Stimulated activated CD8-positive, alpha-beta memory T cell treated with anti-CD3 and anti-CD28 coated beads, Interleukin-12 subunit alpha, Interleukin-12 subunit beta, amount 100 ng/mL, for 24 hours (primary cell): Measurements from ENCODE around the gene SLC38A8.
A peak's percentile ranks its signal among the peaks of the same experiment; 100 is the strongest.

ENCODE experiments used
- DNase-seq: peaks from one replicate; pipeline ENCODE4 v3.0.0-alpha.2; 2020; ENCODE audit errors: extremely low read depth

Gene SLC38A8

GRCh38 chr16:84032458-84033178, 10.0 kb downstream of the SLC38A8 start:
- no peak for DNase-seq

DNA sequence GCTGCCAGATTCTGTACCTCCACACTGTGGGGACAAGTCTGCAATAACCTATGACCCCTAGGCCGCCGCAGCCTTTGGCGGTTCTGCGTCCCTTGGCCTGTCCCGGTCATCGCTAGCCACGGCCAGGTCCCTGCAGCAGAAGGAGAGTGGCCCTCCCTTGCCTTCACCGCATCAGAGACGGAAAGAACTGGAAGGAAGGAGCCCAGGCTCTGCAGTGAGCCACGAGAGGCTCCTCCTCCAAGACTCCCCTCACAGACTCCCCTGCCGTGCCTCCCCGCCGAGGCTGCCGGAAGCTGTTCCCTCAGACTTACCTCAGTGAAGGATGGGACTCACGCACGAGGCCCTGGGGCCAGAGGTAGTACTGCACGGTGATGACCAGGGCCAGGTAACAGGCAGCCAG, 11.0 kb downstream of the SLC38A8 start:
- no peak for DNase-seq

- DNase-seq, result no peak
Measured at GRCh38 chr16:84029297-84030047, 13.1 kb downstream of the SLC38A8 start.

GRCh38 chr16:84027625-84028024, 15.0 kb downstream of the SLC38A8 start:
- no peak for DNase-seq

DNA sequence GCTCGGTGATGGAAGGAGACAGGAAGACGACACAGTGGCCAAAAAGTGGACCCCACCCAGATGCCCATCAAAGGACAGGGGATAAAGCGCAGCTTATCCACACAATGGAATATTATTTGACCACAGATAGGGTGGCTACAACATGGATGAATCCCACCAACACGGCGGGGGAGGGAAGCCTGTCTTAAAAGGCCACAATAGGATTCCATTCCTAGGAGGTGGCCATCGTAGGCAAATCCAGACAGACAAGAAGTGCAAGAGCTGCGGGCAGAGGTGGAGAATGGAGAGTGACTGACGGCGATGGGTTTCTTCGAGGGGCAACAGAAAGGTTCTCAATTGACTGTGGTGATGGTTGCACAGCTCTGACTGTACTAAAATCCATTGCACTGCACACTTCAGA, 16.0 kb downstream of the SLC38A8 start:
- no peak for DNase-seq

- DNase-seq, result no peak
Measured at GRCh38 chr16:84024854-84025253, 17.7 kb downstream of the SLC38A8 start.

GRCh38 chr16:84022644-84023043, 20.0 kb downstream of the SLC38A8 start:
- DNase-seq, result no peak

DNA sequence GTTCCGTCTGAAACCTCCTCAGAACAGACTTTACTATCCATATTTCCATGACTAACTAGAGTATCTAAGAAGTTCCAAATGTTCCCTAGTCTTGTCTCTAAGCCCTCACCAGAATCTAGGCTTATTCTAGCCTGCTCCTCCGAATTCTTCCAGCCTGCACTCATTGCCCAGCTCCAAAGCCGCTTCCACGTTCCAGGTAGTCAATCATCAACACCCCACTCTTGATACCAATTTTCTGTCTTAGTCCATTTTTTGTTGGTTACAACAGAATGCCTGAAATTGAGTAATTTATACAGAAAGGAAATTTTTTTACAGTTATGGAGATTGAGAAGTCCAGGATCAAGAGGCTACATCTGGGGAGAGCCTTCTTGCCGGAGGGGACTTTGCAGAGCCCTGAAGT, 21.1 kb downstream of the SLC38A8 start:
- no peak for DNase-seq

DNA sequence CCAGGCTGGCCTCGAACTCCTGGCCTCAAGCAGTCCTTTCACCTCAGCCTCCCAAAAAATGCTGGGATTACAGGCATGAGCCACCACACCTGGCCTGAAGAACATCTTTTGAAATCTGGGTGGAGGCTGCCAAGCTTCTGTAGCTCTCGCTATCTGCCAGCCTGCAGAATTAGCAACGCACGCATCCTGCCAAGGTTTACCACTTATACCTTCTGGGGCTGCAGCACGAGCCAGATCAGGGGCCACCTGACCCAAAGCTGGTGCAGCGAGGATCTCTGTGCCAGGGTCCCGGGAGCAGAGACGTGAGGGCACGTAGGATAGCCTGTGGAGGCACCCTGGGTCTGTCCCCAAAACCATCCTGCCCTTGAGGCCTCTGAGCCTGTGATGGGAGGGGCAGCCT, 22.2 kb downstream of the SLC38A8 start:
- DNase-seq, result no peak

GRCh38 chr16:84018710-84019109, 23.9 kb downstream of the SLC38A8 start:
- no peak for DNase-seq

DNA sequence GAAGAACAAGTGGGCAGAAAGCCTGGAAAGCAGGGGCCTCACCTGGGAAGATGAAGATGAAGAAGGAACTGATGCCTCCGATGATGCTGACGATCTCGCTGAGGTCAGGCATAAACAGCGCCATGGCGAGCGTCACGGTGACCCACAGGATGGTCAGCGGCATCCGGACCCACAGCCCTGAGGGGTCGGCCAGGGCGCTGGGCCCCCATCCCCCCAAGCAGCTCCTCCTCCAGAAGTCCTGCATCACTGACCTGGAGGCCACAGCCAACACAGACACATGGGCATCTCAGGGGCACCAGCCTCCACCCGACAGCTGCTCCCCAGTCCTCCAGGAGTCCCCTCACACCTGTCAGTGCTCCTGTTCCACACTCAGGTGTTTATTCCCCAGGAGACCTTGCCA, 26.1 kb downstream of the SLC38A8 start:
- DNase-seq, result no peak

DNA sequence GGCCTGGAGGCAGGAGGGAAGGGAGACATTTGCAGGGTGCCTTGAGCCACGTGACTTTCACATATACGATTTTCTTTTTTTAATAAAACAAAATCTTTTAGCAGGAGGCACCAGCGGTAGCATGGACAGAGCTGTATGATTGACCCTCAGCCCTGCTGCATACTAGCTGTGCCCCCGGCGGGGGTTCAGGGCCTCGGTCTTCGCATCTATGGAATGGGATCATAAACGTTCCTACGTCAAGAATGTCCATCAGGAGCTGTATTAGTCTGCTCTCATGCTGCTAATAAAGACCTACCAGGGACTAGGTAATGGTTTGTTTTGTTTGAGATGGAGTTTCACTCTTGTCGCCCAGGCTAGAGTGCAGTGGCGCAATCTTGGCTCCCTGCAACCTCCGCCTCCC, 27.2 kb downstream of the SLC38A8 start:
- no peak for DNase-seq

GRCh38 chr16:84014570-84015327, 27.8 kb downstream of the SLC38A8 start:
- DNase-seq, result no peak

- DNase-seq, result peak; percentile 15
Measured at GRCh38 chr16:84013787-84014569, 28.6 kb downstream of the SLC38A8 start.

DNA sequence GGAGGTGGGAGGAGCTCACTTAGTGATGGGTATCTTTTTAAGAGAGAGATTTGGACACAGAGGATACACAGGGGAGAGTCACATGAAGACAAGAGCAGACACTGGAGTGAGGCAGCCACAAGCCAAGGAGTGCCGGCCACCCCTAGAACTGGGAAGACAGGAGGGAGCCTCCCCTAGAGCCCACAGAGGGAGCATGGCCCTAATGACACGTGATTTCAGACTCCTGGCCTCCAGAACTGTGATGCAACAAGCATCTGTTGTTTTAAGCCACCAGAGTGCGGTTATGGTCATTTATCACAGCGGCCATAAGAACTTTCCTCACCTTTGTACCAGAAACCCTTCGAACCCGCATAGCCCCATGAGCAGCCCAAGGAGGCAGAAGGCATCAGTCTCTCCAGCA, 33.3 kb downstream of the SLC38A8 start:
- DNase-seq, result no peak

GRCh38 chr16:84007965-84008364, 34.6 kb downstream of the SLC38A8 start:
- DNase-seq, result no peak

- DNase-seq, result no peak
Measured at GRCh38 chr16:84007520-84007919, 35.1 kb downstream of the SLC38A8 start.

- no peak for DNase-seq
Measured at GRCh38 chr16:84005391-84005790, 37.2 kb downstream of the SLC38A8 start.

GRCh38 chr16:84004442-84004841, 38.2 kb downstream of the SLC38A8 start:
- no peak for DNase-seq

- DNase-seq, result no peak
Measured at GRCh38 chr16:84003038-84003437, 39.6 kb downstream of the SLC38A8 start.

DNA sequence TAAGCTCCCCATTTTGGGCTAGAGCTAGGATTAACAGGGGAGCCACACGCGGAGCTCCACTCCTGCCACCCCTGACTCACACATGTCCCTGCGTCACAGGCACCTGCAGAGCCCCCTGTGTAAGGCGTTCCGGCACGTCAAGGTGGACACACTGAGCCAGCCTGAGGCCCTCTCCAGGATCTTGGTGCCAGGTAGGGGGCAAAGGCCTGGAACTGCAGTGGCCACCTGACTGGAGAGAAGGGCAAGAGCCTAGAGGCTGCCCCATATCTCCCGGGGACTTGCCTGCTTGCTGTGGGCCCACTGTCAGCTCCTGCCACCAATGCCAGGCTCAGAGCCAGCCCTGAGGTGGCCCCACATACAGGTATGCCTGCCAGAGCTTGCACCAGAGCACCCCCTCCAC, 40.9 kb downstream of the SLC38A8 start:
- no peak for DNase-seq
